Erythroblast (primary cell): Measurements from ENCODE around the gene ARSB.

ENCODE experiments used
- GATA1 ChIP-seq: IDR thresholded peaks from 2 replicates; pipeline ENCODE4 v1.6.1; 2011; ENCODE audit warnings: low read depth, mild to moderate bottlenecking, control low read depth, low read length, moderate library complexity
- POLR2A ChIP-seq: IDR thresholded peaks from 2 replicates; pipeline ENCODE4 v1.6.1; 2011; ENCODE audit warnings: mild to moderate bottlenecking, low read length

GRCh38 chr5:78841767-78842166 lies 143.3 kb downstream of the ARSB start:
- TF ChIP-seq POLR2A: no peak
- no peak for TF ChIP-seq GATA1
